Esophagus squamous epithelium (tissue), 5 donors: ENCODE measurements around the gene PRPF40B. TPM values are rescaled to one million over a fixed set of nuclear protein-coding genes. Genes with fewer than 3 reads are reported as not detected.
A peak's percentile ranks its signal among the peaks of the same experiment; 100 is the strongest.

ENCODE experiments used
- DNase-seq: peaks from one replicate; lab custom pipeline; 2025; lab: John Stamatoyannopoulos, UW
- H3K27ac ChIP-seq, 4 donors: fragments of 200-600 bp; sonication (generic); one replicate each; pipeline ENCODE4 v1.5.1; 2016 to 2019; ENCODE audit warnings: mild to moderate bottlenecking in 1 of 4
- H3K27me3 ChIP-seq, 4 donors: fragments of 200-600 bp; sonication (generic); 1 replicate in 3 of 4; 2 replicates in 1 of 4; pipeline versions ENCODE4 v1.5.1 to v1.6.0; 2017 to 2021; ENCODE audit warnings: antibody characterized with exemption in 1 of 4
- H3K36me3 ChIP-seq, 3 donors: fragments of 200-600 bp; sonication (generic); one replicate each; pipeline ENCODE4 v1.5.1; 2016 to 2019
- H3K4me1 ChIP-seq, 3 donors: fragments of 200-600 bp; sonication (generic); one replicate each; pipeline ENCODE4 v1.5.1; 2017 to 2019
- H3K4me3 ChIP-seq, 4 donors: fragments of 200-600 bp; sonication (generic); 1 replicate in 3 of 4; 2 replicates in 1 of 4; pipeline ENCODE4 v1.5.1; 2016 to 2019; ENCODE audit warnings: mild to moderate bottlenecking in 2 of 4, moderate library complexity in 1 of 4
- H3K9me3 ChIP-seq, 3 donors: fragments of 200-600 bp; sonication (generic); one replicate each; pipeline ENCODE4 v1.5.1; 2016 to 2019
- CTCF ChIP-seq, 6 experiments: fragments of 450-650 bp in 4 of 6; fragments of 200-600 bp in 2 of 6; sonication (generic) in 2 of 6; IDR thresholded peaks; one replicate each; pipeline ENCODE4 v1.5.1; 2016 to 2019; ENCODE audit warnings: antibody characterized with exemption in 6 of 6, mild to moderate bottlenecking in 4 of 6, moderate library complexity in 4 of 6
- POLR2A ChIP-seq, 4 donors: fragments of 450-650 bp; IDR thresholded peaks; one replicate each; pipeline ENCODE4 v1.6.1; 2017; ENCODE audit warnings: antibody characterized with exemption in 4 of 4, mild to moderate bottlenecking in 4 of 4, moderate library complexity in 3 of 4
- WGBS, 2 donors: methylation state at CpG; one replicate each; pipeline ENCODE4 v1.1.5; 2018; 5-methylcytosine and 5-hydroxymethylcytosine counted together
- intact Hi-C: fragments of 100-400 bp; cut with DNase I; formaldehyde crosslinking; loops from one replicate; pipeline ENCODE4 v1.15.0; 2022
- total RNA-seq, 4 donors: library from RNA; depleted of rRNA; stranded (reverse); fragments of >200 nt; gene quantifications; one replicate each; pipeline ENCODE4 v1.1.0, GENCODE V29; 2016
- donor health status: DM: yes; HTN: yes; CAD: no.

PRPF40B gene
- total RNA-seq, 4 donors from 2014 or later, result 5.2 to 14.5 (median 10.2) TPM

GRCh38 chr12:49616533-49617219, 6.7 kb upstream of the PRPF40B start:
- Histone ChIP-seq H3K36me3 (no peaks in the 10 kb centered on the region), H3K27me3 (no peaks in the 10 kb centered on the region), H3K27ac (no peak overlapping the region), H3K9me3 (no peaks in the 10 kb centered on the region), H3K4me3 (no peak overlapping the region), H3K4me1 (peaks cover 0 to 22% (median 4%) of the 10 kb centered on the region in 3 donors)
- no peak for DNase-seq
- WGBS, 2 donors, result 68 to 74% methylated on average over 5 of the region's 5 CpGs
- TF ChIP-seq CTCF (IDR thresholded peaks at IDR 0.05) (no peak), POLR2A (IDR thresholded peaks at IDR 0.05) (no peak)
- intact Hi-C loops, result no loop called here

GRCh38 chr12:49618576-49618975, 4.8 kb upstream of the PRPF40B start:
- TF ChIP-seq POLR2A (IDR thresholded peaks at IDR 0.05), result no peak
- TF ChIP-seq CTCF (IDR thresholded peaks at IDR 0.05), result no peak
- DNase-seq, result no peak
- Histone ChIP-seq H3K27ac (no peak overlapping the region), H3K4me3 (no peak overlapping the region), H3K36me3 (no peaks in the 10 kb centered on the region), H3K27me3 (no peaks in the 10 kb centered on the region), H3K9me3 (no peaks in the 10 kb centered on the region), H3K4me1 (peaks cover 11 to 36% (median 14%) of the 10 kb centered on the region in 3 donors)
- 86 to 91% methylated on average over 1 of the region's 1 CpG for WGBS, 2 donors
- intact Hi-C loops, result no loop called here

GRCh38 chr12:49619286-49619685, 4.1 kb upstream of the PRPF40B start:
- WGBS, 2 donors, result 47 to 64% methylated on average over 3 of the region's 3 CpGs
- intact Hi-C loops, result no loop called here
- no peak for DNase-seq
- Histone ChIP-seq H3K9me3 (no peaks in the 10 kb centered on the region), H3K27me3 (no peaks in the 10 kb centered on the region), H3K4me3 (no peak overlapping the region), H3K36me3 (no peaks in the 10 kb centered on the region), H3K27ac (no peak overlapping the region), H3K4me1 (peaks cover 11 to 43% (median 19%) of the 10 kb centered on the region in 3 donors)
- TF ChIP-seq CTCF (IDR thresholded peaks at IDR 0.05) (no peak), POLR2A (IDR thresholded peaks at IDR 0.05) (no peak)

- H3K36me3 ChIP-seq, result no peaks in the 10 kb centered on the region
- H3K9me3 ChIP-seq, result no peaks in the 10 kb centered on the region
- 4 to 5% methylated on average over 17 to 33 of the region's 33 CpGs for WGBS, 2 donors
- peaks cover 11 to 50% (median 20%) of the 10 kb centered on the region in 3 donors for H3K4me1 ChIP-seq
- TF ChIP-seq POLR2A (IDR thresholded peaks at IDR 0.05) (no peak), CTCF (IDR thresholded peaks at IDR 0.05) (no peak)
- peak overlapping the region; percentile 47 to 72 (median 60) for H3K4me3 ChIP-seq
- H3K27ac ChIP-seq, result peak overlapping the region; percentile 70 to 92 (median 88)
- H3K27me3 ChIP-seq, result no peaks in the 10 kb centered on the region
- DNase-seq, result no peak
- intact Hi-C loops, result no loop called here
Observed at GRCh38 chr12:49621651-49622500, 1.5 kb upstream of the PRPF40B start.
